Caco-2 (cell line): ENCODE data around the gene MACROD2. TPM values are rescaled to one million over a fixed set of nuclear protein-coding genes. Genes with fewer than 3 reads are reported as not detected.

Experiments
- BruUV-seq: library from RNA; stranded (reverse); fragments of 400-500 nt; replicated peaks from 2 replicates; lab custom pipeline; 2021; lab: Mats Ljungman, UMichigan
- CTCF ChIA-PET: fragments of 300-600 bp; sonication (Branson Sonifier 250); formaldehyde crosslinking; loops from one replicate; lab custom pipeline; 2022; ENCODE audit warnings: antibody characterized with exemption; lab: Charles Lee
- POLR2A ChIA-PET: fragments of 300-600 bp; sonication (Branson Sonifier 250); formaldehyde crosslinking; loops from one replicate; lab custom pipeline; 2022; ENCODE audit warnings: antibody characterized with exemption; lab: Charles Lee
- DNase-seq, 2 experiments: peaks; one replicate each; pipeline versions ENCODE4 v3.0.0 to v3.0.0-alpha.2; 2020 to 2022
- H3K27me3 ChIP-seq: replicated peaks from 2 replicates; pipeline ENCODE4 v1.6.0; 2011; ENCODE audit warnings: low read length; ENCODE audit not compliant: control insufficient read depth, insufficient read depth
- H3K36me3 ChIP-seq: 2 replicates; pipeline ENCODE4 v1.5.1; 2011; ENCODE audit warnings: low read length; ENCODE audit not compliant: control insufficient read depth, insufficient read depth
- H3K4me1 ChIP-seq: fragments of 250-450 bp; sonication (Bioruptor Pico); 2 replicates; pipeline ENCODE4 v1.5.1; 2020; ENCODE audit warnings: mild to moderate bottlenecking
- H3K4me3 ChIP-seq: 2 replicates; pipeline ENCODE4 v1.5.1; 2011; ENCODE audit warnings: low read depth, mild to moderate bottlenecking, control low read depth, low read length
- H3K9me3 ChIP-seq: fragments of 250-450 bp; sonication (Bioruptor Pico); 2 replicates; pipeline ENCODE4 v1.5.1; 2020; ENCODE audit warnings: mild to moderate bottlenecking, moderate library complexity
- H3K27ac Mint-ChIP-seq: one replicate; pipeline ENCODE4 v1.8.0; 2022; ENCODE audit warnings: mixed read lengths; ENCODE audit not compliant: unreplicated experiment
- H3K27me3 Mint-ChIP-seq: one replicate; pipeline ENCODE4 v1.8.0; 2022; ENCODE audit warnings: mixed read lengths; ENCODE audit not compliant: insufficient read depth, unreplicated experiment
- H3K36me3 Mint-ChIP-seq: one replicate; pipeline ENCODE4 v1.8.0; 2022; ENCODE audit warnings: mild to moderate bottlenecking, mixed read lengths; ENCODE audit not compliant: insufficient read depth, unreplicated experiment
- H3K4me1 Mint-ChIP-seq: one replicate; pipeline ENCODE4 v1.8.0; 2022; ENCODE audit warnings: low read depth, mixed read lengths; ENCODE audit not compliant: unreplicated experiment
- H3K4me3 Mint-ChIP-seq: one replicate; pipeline ENCODE4 v1.8.0; 2022; ENCODE audit warnings: mild to moderate bottlenecking, moderate library complexity, mixed read lengths; ENCODE audit not compliant: unreplicated experiment
- H3K9me3 Mint-ChIP-seq: one replicate; pipeline ENCODE4 v1.8.0; 2022; ENCODE audit warnings: mixed read lengths; ENCODE audit not compliant: unreplicated experiment
- CTCF ChIP-seq, 2 experiments: fragments of 200-600 bp in 1 of 2; IDR thresholded peaks; 1 replicate in 1 of 2; 2 replicates in 1 of 2; pipeline versions ENCODE4 v1.5.1 to v1.8.0; 2011 to 2022; ENCODE audit warnings: antibody characterized with exemption in 1 of 2, control low read depth in 1 of 2, inconsistent platforms in 1 of 2, low read depth in 1 of 2, low read length in 1 of 2, mild to moderate bottlenecking in 1 of 2, moderate library complexity in 1 of 2; ENCODE audit not compliant: insufficient read depth in 1 of 2, severe bottlenecking in 1 of 2, unreplicated experiment in 1 of 2
- intact Hi-C: fragments of 100-400 bp; cut with micrococcal nuclease; formaldehyde crosslinking; loops from one replicate; pipeline ENCODE4 v1.10.0; 2022; ENCODE audit not compliant: unreplicated experiment
- total RNA-seq: library from RNA; stranded (reverse); gene quantifications from 2 replicates; pipeline ENCODE4 v1.2.3, GENCODE V29; 2022

MACROD2 gene
- total RNA-seq, 1 experiment from 2014 or later = 6.4 TPM

GRCh38 chr20:15113144-15113773 lies 1117.9 kb downstream of the MACROD2 start:
- no TSS peak for BruUV-seq
- Mint-ChIP-seq H3K4me3 (no peak overlapping the region), H3K9me3 (peaks cover 6% of the 10 kb centered on the region), H3K27me3 (no peaks in the 10 kb centered on the region), H3K36me3 (no peaks in the 10 kb centered on the region), H3K27ac (no peak overlapping the region), H3K4me1 (no peaks in the 10 kb centered on the region)
- Histone ChIP-seq H3K27me3 (no peaks in the 10 kb centered on the region), H3K36me3 (no peaks in the 10 kb centered on the region), H3K9me3 (no peaks in the 10 kb centered on the region), H3K4me1 (peaks cover 1% of the 10 kb centered on the region), H3K4me3 (no peak overlapping the region)
- no peak for TF ChIP-seq CTCF (IDR thresholded peaks at IDR 0.05; ENCODE audit: insufficient read depth in 1 of 2, low read depth in 1 of 2, low read length in 1 of 2, severe bottlenecking in 1 of 2, unreplicated experiment in 1 of 2)
- POLR2A ChIA-PET = no interaction called here
- DNase-seq = no peak
- intact Hi-C loops = no loop called here
- CTCF ChIA-PET = no interaction called here

DNA sequence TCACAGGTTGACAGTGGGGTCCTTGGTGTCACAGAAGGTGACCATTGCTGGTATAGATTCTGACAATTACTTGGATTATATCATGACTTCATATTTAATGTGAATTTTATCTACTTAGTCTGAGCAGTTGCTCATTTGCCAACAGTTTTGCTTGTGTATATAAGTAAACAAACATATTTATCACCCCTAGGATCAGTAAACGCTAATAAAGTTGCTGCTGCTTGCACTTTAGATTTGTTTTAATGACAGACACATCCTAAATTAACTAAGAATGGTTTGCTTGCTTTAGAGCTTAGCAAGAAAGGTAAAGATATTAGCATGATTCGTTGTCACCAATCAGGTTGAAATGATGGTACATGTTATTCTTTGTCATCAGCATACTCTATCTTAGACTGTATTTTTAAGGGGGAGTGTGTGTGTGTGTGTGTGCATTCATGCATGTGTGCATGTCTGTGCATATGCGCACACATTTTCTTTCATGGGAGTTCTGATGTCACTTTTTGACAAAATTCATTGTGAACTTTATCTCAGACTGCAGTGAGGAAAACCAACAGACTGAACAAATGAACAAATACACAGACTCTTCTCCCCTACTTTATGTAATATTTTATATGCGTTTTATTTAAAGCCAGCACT lies 1124.7 kb downstream of the MACROD2 start:
- no peaks in the 10 kb centered on the region for H3K36me3 Mint-ChIP-seq
- Histone ChIP-seq H3K4me3 (no peak overlapping the region), H3K9me3 (no peaks in the 10 kb centered on the region), H3K4me1 (no peaks in the 10 kb centered on the region), H3K27me3 (no peaks in the 10 kb centered on the region), H3K36me3 (no peaks in the 10 kb centered on the region)
- no peak overlapping the region for H3K27ac Mint-ChIP-seq
- no peak for DNase-seq
- TF ChIP-seq CTCF (IDR thresholded peaks at IDR 0.05; ENCODE audit: insufficient read depth in 1 of 2, low read depth in 1 of 2, low read length in 1 of 2, severe bottlenecking in 1 of 2, unreplicated experiment in 1 of 2) = no peak
- H3K27me3 Mint-ChIP-seq = no peaks in the 10 kb centered on the region
- no peaks in the 10 kb centered on the region for H3K4me1 Mint-ChIP-seq
- CTCF ChIA-PET = no interaction called here
- no TSS peak for BruUV-seq
- POLR2A ChIA-PET = no interaction called here
- H3K9me3 Mint-ChIP-seq = no peaks in the 10 kb centered on the region
- H3K4me3 Mint-ChIP-seq = no peak overlapping the region
- intact Hi-C loops = no loop called here

DNA sequence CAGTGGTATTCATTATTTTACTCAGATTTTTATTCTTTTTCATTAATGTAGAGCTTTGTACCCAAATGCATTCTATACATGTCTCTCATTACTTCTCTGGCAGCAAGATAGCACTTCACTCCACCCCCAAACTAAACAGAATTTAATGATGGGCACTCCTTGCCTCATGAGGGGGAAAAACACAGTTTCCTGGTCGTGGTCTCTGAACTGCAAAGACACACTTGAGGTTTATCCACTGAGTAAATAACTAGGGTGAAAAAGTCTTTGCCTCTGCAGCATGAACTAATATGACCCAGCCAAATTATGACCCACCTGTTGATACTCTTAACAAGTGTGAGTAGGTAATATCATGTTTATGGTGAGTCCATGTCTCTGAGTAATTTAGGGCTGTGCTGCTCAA lies 1127.3 kb downstream of the MACROD2 start:
- Mint-ChIP-seq H3K36me3 (no peaks in the 10 kb centered on the region), H3K27me3 (no peaks in the 10 kb centered on the region), H3K9me3 (no peaks in the 10 kb centered on the region), H3K27ac (no peak overlapping the region), H3K4me1 (no peaks in the 10 kb centered on the region), H3K4me3 (no peak overlapping the region)
- no peak for TF ChIP-seq CTCF (IDR thresholded peaks at IDR 0.05; ENCODE audit: insufficient read depth in 1 of 2, low read depth in 1 of 2, low read length in 1 of 2, severe bottlenecking in 1 of 2, unreplicated experiment in 1 of 2)
- ChIA-PET CTCF (no interaction called here), POLR2A (no interaction called here)
- no peaks in the 10 kb centered on the region for H3K9me3 ChIP-seq
- no peaks in the 10 kb centered on the region for H3K4me1 ChIP-seq
- H3K4me3 ChIP-seq = no peak overlapping the region
- intact Hi-C loops = no loop called here
- H3K36me3 ChIP-seq = no peaks in the 10 kb centered on the region
- no peaks in the 10 kb centered on the region for H3K27me3 ChIP-seq
- DNase-seq = no peak
- BruUV-seq = no TSS peak
